IMR-90 (cell line): Measurements from ENCODE around the gene CALCOCO1. TPM values are rescaled to one million over a fixed set of nuclear protein-coding genes. Genes with fewer than 3 reads are reported as not detected.

Source experiments
- ATAC-seq: fragments of 200-7000 bp; cut with Tn5 transposase; 2 replicates; pipeline ENCODE4 v1.9.1; 2020; ENCODE audit warnings: low read depth, mild to moderate bottlenecking, moderate library complexity
- BruUV-seq: library from RNA; stranded (reverse); fragments of 400-500 nt; replicated peaks from 2 replicates; lab custom pipeline; 2021; lab: Mats Ljungman, UMichigan
- CTCF ChIA-PET: fragments of 300-600 bp; formaldehyde crosslinking; extraction: SDS; loops from one replicate; lab custom pipeline; 2021; ENCODE audit warnings: antibody characterized with exemption; lab: Yijun Ruan, JAX
- POLR2A ChIA-PET: fragments of 300-600 bp; sonication (Branson Sonifier 250); formaldehyde crosslinking; loops from one replicate; lab custom pipeline; 2022; ENCODE audit warnings: antibody characterized with exemption; ENCODE audit not compliant: unreplicated experiment; lab: Charles Lee
- DNase-seq: peaks from one replicate; pipeline ENCODE4 v3.0.0; 2013
- H2AFZ ChIP-seq: replicated peaks from 2 replicates; pipeline ENCODE3; 2013; ENCODE audit warnings: low read length, mild to moderate bottlenecking; ENCODE audit not compliant: poor library complexity
- H2AK5ac ChIP-seq: 2 replicates; pipeline ENCODE4 v1.6.1; 2013; ENCODE audit warnings: low read depth, low read length, inconsistent platforms
- H2AK9ac ChIP-seq: replicated peaks from 2 replicates; pipeline ENCODE3; 2013; ENCODE audit warnings: mild to moderate bottlenecking, low read depth, low read length, moderate library complexity; ENCODE audit not compliant: poor library complexity
- H2BK120ac ChIP-seq: 2 replicates; pipeline ENCODE4 v1.6.1; 2013; ENCODE audit warnings: low read depth, low read length, inconsistent platforms
- H2BK15ac ChIP-seq: 3 replicates; pipeline ENCODE4 v1.6.1; 2013; ENCODE audit warnings: low read depth, low read length, inconsistent platforms
- H2BK20ac ChIP-seq: 2 replicates; pipeline ENCODE4 v1.6.1; 2013; ENCODE audit warnings: low read depth, mild to moderate bottlenecking, inconsistent platforms, low read length, moderate library complexity
- H2BK5ac ChIP-seq: 2 replicates; pipeline ENCODE4 v1.6.1; 2013; ENCODE audit warnings: mild to moderate bottlenecking, low read depth, low read length, inconsistent platforms; ENCODE audit not compliant: poor library complexity, severe bottlenecking
- H3K14ac ChIP-seq: replicated peaks from 2 replicates; pipeline ENCODE4 v1.6.1; 2013; ENCODE audit warnings: low read depth, low read length, inconsistent platforms
- H3K18ac ChIP-seq: 2 replicates; pipeline ENCODE4 v1.6.1; 2013; ENCODE audit warnings: low read depth, low read length, control low read depth
- H3K23ac ChIP-seq: 2 replicates; pipeline ENCODE4 v1.6.1; 2013; ENCODE audit warnings: low read depth, low read length, inconsistent platforms
- H3K27ac ChIP-seq: 2 replicates; pipeline ENCODE4 v1.5.1; 2013; ENCODE audit warnings: mild to moderate bottlenecking, control low read depth, low read length; ENCODE audit not compliant: insufficient read depth
- H3K27me3 ChIP-seq: 2 replicates; pipeline ENCODE4 v1.6.1; 2013; ENCODE audit warnings: low read length; ENCODE audit not compliant: control insufficient read depth, insufficient read depth
- H3K36me3 ChIP-seq: 2 replicates; pipeline ENCODE4 v1.6.1; 2013; ENCODE audit warnings: low read length, mixed read lengths; ENCODE audit not compliant: control insufficient read depth, insufficient read depth
- H3K4ac ChIP-seq: 2 replicates; pipeline ENCODE4 v1.6.1; 2013; ENCODE audit warnings: low read depth, low read length, inconsistent platforms
- H3K4me1 ChIP-seq: 2 replicates; pipeline ENCODE4 v1.6.1; 2013; ENCODE audit warnings: low read length, mixed read lengths; ENCODE audit not compliant: control insufficient read depth, insufficient read depth
- H3K4me2 ChIP-seq: 2 replicates; pipeline ENCODE4 v1.6.1; 2013; ENCODE audit warnings: low read depth, mild to moderate bottlenecking, control low read depth, low read length, moderate library complexity
- H3K4me3 ChIP-seq: 2 replicates; pipeline ENCODE4 v1.5.1; 2013; ENCODE audit warnings: low read depth, mild to moderate bottlenecking, control low read depth, low read length, moderate library complexity; ENCODE audit not compliant: insufficient read depth
- H3K56ac ChIP-seq: 2 replicates; pipeline ENCODE4 v1.6.1; 2013; ENCODE audit warnings: low read length, inconsistent platforms; ENCODE audit not compliant: insufficient read depth; ENCODE audit errors: extremely low read depth
- H3K79me1 ChIP-seq, 2 experiments: 2 replicates each; pipeline ENCODE4 v1.6.1; 2013; ENCODE audit warnings: low read length in 2 of 2, inconsistent platforms in 1 of 2, low read depth in 1 of 2
- H3K9ac ChIP-seq: 2 replicates; pipeline ENCODE4 v1.6.1; 2013; ENCODE audit warnings: low read depth, low read length, control low read depth
- H3K9me1 ChIP-seq: 2 replicates; pipeline ENCODE4 v1.6.1; 2013; ENCODE audit warnings: low read length, inconsistent platforms; ENCODE audit not compliant: insufficient read depth
- H3K9me3 ChIP-seq: 2 replicates; pipeline ENCODE4 v1.6.1; 2013; ENCODE audit warnings: low read length; ENCODE audit not compliant: control insufficient read depth, insufficient read depth
- H4K20me1 ChIP-seq: 2 replicates; pipeline ENCODE4 v1.6.1; 2013; ENCODE audit warnings: low read length, inconsistent platforms; ENCODE audit not compliant: insufficient read depth
- H4K5ac ChIP-seq: 2 replicates; pipeline ENCODE4 v1.6.1; 2013; ENCODE audit warnings: mild to moderate bottlenecking, low read depth, low read length, control low read depth
- H4K8ac ChIP-seq, 2 experiments: 2 replicates each; pipeline ENCODE4 v1.6.1; 2013; ENCODE audit warnings: low read depth in 2 of 2, low read length in 2 of 2, control low read depth in 1 of 2, inconsistent platforms in 1 of 2
- H4K91ac ChIP-seq: 2 replicates; pipeline ENCODE4 v1.6.1; 2013; ENCODE audit warnings: low read depth, low read length, inconsistent platforms; ENCODE audit not compliant: insufficient read depth
- CEBPB ChIP-seq: IDR thresholded peaks from 2 replicates; pipeline ENCODE4 v1.6.1; 2012; ENCODE audit warnings: low read depth, low read length, improper control_type of control experiment
- FOS ChIP-seq: fragments of 150-350 bp; IDR thresholded peaks from 2 replicates; pipeline ENCODE4 v1.6.1; 2016; ENCODE audit warnings: low read depth, low read length
- NFE2L2 ChIP-seq: fragments of 150-350 bp; IDR thresholded peaks from 2 replicates; pipeline ENCODE4 v1.6.1; 2016; ENCODE audit warnings: low read depth, mild to moderate bottlenecking, low read length
- dilution Hi-C: fragments of 300-500 bp; cut with HindIII; formaldehyde crosslinking; loops from one replicate; pipeline ENCODE4 v1.14.3; 2018; ENCODE audit warnings: low sequenced_read_pairs; ENCODE audit not compliant: unreplicated experiment
- in situ Hi-C: fragments of 300-500 bp; cut with MboI; formaldehyde crosslinking; loops from 3 replicates; pipeline ENCODE4 v1.14.3; 2019; ENCODE audit warnings: low sequenced_read_pairs, inconsistent platforms, mixed read lengths
- intact Hi-C: fragments of 100-400 bp; cut with micrococcal nuclease; formaldehyde crosslinking; loops from 2 replicates; pipeline ENCODE4 v1.10.0; 2022
- polyA plus RNA-seq, 3 experiments: library from polyadenylated mRNA; depleted of rRNA; stranded (reverse); fragments of >200 nt; gene quantifications; 2 replicates each; pipeline ENCODE4 v1.2.3, GENCODE V29; 2012; ENCODE audit warnings: low replicate concordance in 1 of 3
- total RNA-seq: library from RNA; depleted of rRNA; stranded (reverse); fragments of >200 nt; gene quantifications from 2 replicates; pipeline ENCODE4 v1.2.3, GENCODE V29; 2012

The CALCOCO1 gene
- total and polyA plus RNA-seq, 2 of the 4 experiments (the other 2 are of a cell fraction) = 156 to 169 TPM

DNA sequence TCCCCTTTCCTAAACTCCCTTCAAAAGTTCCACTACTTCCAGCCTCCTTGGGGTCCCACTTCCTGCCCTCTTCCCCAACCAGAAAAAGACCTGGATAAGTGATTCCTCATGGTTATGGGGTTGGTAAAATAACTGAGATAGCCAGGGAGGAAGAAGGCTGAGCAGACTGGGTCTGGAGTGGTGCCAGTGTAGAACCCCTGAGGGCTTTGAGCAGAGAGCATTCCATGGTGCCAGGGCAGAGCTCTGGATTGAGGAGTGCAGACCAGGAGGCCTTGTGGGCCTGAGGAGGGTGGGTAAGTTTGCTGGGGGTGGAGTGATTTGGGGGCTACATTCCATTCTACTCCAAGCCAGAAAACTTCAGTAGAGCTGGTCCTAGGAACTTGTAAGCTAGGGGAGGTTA lies 34.1 kb upstream of the CALCOCO1 start:
- peaks cover 49% of the 10 kb centered on the region for H3K27me3 ChIP-seq
- H3K4me3 ChIP-seq = no peak overlapping the region
- no peak overlapping the region for H2BK20ac ChIP-seq
- no peaks in the 10 kb centered on the region for H3K9me1 ChIP-seq
- no peaks in the 10 kb centered on the region for H3K79me1 ChIP-seq
- peak overlapping the region; percentile 24 for H2AFZ ChIP-seq
- intact Hi-C loops = no loop called here
- no peak overlapping the region for H3K18ac ChIP-seq
- DNase-seq (no peak), ATAC-seq (no peak)
- no peak overlapping the region for H4K8ac ChIP-seq
- CTCF ChIA-PET = interaction anchor here (1.5 kb wide), 1 partner anchor 15 kb away, joined by 4 read pairs; no protein-coding TSS in a partner anchor
- dilution Hi-C loops = no loop called here
- no peak overlapping the region for H2AK9ac ChIP-seq
- TF ChIP-seq CEBPB (no peak), NFE2L2 (no peak), FOS (no peak)
- H3K36me3 ChIP-seq = no peaks in the 10 kb centered on the region
- no peak overlapping the region for H3K56ac ChIP-seq
- no peak overlapping the region for H3K14ac ChIP-seq
- no peak overlapping the region for H2AK5ac ChIP-seq
- H2BK120ac ChIP-seq = no peak overlapping the region
- H3K4ac ChIP-seq = no peak overlapping the region
- H3K4me1 ChIP-seq = no peaks in the 10 kb centered on the region
- H3K9ac ChIP-seq = no peak overlapping the region
- peaks cover 4% of the 10 kb centered on the region; the same call in 1 of the 2 replicates for H3K9me3 ChIP-seq
- POLR2A ChIA-PET = no interaction called here
- in situ Hi-C loops = loop anchor here (10.0 kb wide), 1 partner anchor 233 kb away; no protein-coding TSS in a partner anchor
- H3K4me2 ChIP-seq = no peak overlapping the region
- no peak overlapping the region for H2BK15ac ChIP-seq
- no peak overlapping the region for H4K5ac ChIP-seq
- no peak overlapping the region for H4K91ac ChIP-seq
- H3K23ac ChIP-seq = no peak overlapping the region
- H4K20me1 ChIP-seq = no peaks in the 10 kb centered on the region
- H2BK5ac ChIP-seq = no peak overlapping the region
- no peak overlapping the region for H3K27ac ChIP-seq
- no TSS peak for BruUV-seq
